ENCODE data around the gene SORCS1.

The SORCS1 gene

GRCh38 chr10:106765241-106765754, 399.2 kb downstream of the SORCS1 start (continued):
- no peak for TF ChIP-seq PRDM2 (tag by site-specific recombination; IDR thresholded peaks at IDR 0.05; ENCODE audit: borderline replicate concordance)
- no peak for TF ChIP-seq ZNF354C (tag by site-specific recombination; IDR thresholded peaks at IDR 0.05; ENCODE audit: borderline replicate concordance, low read depth)
- TF ChIP-seq ZNF624 (tag by site-specific recombination; IDR thresholded peaks at IDR 0.05) = no peak
- TF ChIP-seq ZNF18 (tag by site-specific recombination; IDR thresholded peaks at IDR 0.05) = no peak

GRCh38 chr10:106764360-106764759, 400.1 kb downstream of the SORCS1 start:
- ChIA-PET POLR2A (no interaction called here), CTCF (interaction anchor here (1.5 kb wide), 1 partner anchor 59 kb away, joined by 6 read pairs; no protein-coding TSS in a partner anchor)
- H3K4me3 ChIP-seq (ENCODE audit: low read depth, low read length) = no peak overlapping the region
- no peak for TF ChIP-seq ZNF530 (tag by site-specific recombination; IDR thresholded peaks at IDR 0.05; ENCODE audit: low read depth)
- TF ChIP-seq ZBTB11 (tag by site-specific recombination; conservative IDR thresholded peaks at IDR 0.05; ENCODE audit: low read depth) = no peak
- TF ChIP-seq BCL11A (tag by site-specific recombination; IDR thresholded peaks at IDR 0.05; ENCODE audit: low read depth) = no peak
- no peak for TF ChIP-seq ZFP3 (tag by site-specific recombination; IDR thresholded peaks at IDR 0.05; ENCODE audit: low read depth)
- TF ChIP-seq ZBTB10 (tag by site-specific recombination; IDR thresholded peaks at IDR 0.05) = no peak
- no peak for TF ChIP-seq REST (tag by site-specific recombination; IDR thresholded peaks at IDR 0.05)
- no peak for TF ChIP-seq ZNF449 (tag by site-specific recombination; IDR thresholded peaks at IDR 0.05)
- no peak for TF ChIP-seq HOXD13 (CRISPR knock-in tag; IDR thresholded peaks at IDR 0.05; ENCODE audit: borderline replicate concordance)
- TF ChIP-seq ZNF311 (tag by site-specific recombination; IDR thresholded peaks at IDR 0.05; ENCODE audit: borderline replicate concordance) = no peak
- TF ChIP-seq SCRT2 (tag by site-specific recombination; IDR thresholded peaks at IDR 0.05) = no peak
- no peak for TF ChIP-seq RBAK (tag by site-specific recombination; IDR thresholded peaks at IDR 0.05)
- no peak for TF ChIP-seq GLIS2 (tag by site-specific recombination; IDR thresholded peaks at IDR 0.05)

More at GRCh38 chr10:106764360-106764759, 400.1 kb downstream of the SORCS1 start:
- Histone ChIP-seq H3K36me3 (ENCODE audit: control insufficient read depth in 2 of 2, insufficient read depth in 1 of 2, low read length in 2 of 2) (no peaks in the 10 kb centered on the region), H3K9me3 (ENCODE audit: control insufficient read depth, insufficient read depth, low read depth, low read length) (no peaks in the 10 kb centered on the region), H3K27ac (ENCODE audit: extremely low read depth, low read depth, low read length) (no peak overlapping the region), H3K4me1 (ENCODE audit: control insufficient read depth, insufficient read depth, low read length) (no peaks in the 10 kb centered on the region)

All from HEK293 (cell line).